IPS DF 4.7 (cell line): ENCODE results near the gene WBP11.

Experiments
- DNase-seq: peaks from one replicate; pipeline ENCODE4 v3.0.0-alpha.2; 2013; ENCODE audit warnings: low spot score; ENCODE audit errors: extremely low read depth

WBP11 gene

DNA sequence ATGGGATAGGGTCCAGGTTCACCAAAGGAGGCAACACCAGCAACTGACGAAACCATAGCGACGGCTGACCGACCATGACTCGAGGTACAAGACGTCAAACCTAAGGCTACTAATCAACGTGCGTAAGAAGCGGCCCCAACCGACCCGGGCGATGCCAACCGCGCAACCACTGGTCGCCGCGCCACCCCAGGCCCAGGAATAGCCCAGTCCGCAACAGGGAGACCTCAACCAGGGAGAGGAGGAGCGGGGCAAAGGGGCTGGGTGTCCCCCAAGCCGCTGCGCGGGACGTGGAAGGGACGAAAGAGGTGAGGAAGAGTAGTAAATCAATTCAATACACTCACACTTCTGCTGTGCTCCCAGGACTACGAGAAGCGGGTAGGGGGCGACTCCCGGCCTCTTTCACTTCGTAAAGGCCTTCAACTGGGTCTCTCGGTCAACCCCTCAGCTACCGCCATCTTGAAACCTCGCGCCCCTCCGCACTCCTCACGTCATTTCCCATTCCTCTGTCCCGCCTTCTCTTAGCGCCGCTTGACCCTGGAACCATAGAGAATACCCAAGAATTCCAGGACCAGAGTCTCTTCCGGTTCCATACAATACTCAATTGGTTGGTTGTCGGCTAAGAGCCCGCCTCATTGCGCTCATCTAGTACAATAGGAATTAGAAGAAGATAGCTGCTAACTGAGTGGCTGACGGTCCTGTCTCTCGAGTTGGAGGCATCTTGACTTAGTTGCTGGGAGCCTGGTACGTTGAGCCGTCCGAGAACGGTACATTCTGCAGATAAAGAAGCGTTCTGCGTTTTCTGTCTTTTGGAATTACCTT is at the start of gene WBP11, which contains the start of gene C12orf60:
Gene WBP11, minus strand, starts transcription at position 468 of the 819 bp plus-strand sequence. CDS start 2,095 bp downstream, outside the sequence.
Gene C12orf60, plus strand, starts transcription at position 660 of the 819 bp plus-strand sequence. CDS start 19,266 bp downstream, outside the sequence.
- DNase-seq, result peak; percentile 99

DNA sequence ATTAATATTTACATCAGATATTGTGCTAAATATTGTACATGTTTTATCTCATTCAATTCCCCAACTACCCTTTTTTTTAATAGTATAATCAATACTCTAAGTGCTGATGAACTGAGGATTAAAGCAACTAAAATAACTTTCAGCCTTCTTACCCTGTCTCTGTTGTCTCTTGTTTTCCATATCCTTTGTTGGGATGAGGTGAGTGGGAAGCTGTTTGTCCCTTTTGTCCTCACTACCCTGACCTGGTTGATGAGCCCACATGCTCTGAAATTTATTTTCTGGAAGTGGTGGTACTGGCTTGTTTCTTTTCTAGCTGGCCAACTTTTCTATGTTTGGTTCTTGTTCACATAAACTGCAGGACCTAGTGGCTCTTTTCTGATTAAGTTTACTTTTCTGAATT is 49.6 kb upstream of the WBP11 start:
- no peak for DNase-seq

GRCh38 chr12:14850929-14851663 is 47.8 kb upstream of the WBP11 start:
- DNase-seq, result no peak

GRCh38 chr12:14849661-14850060 is 46.4 kb upstream of the WBP11 start:
- no peak for DNase-seq

- no peak for DNase-seq
Measured at GRCh38 chr12:14846876-14847580, 43.8 kb upstream of the WBP11 start.

- no peak for DNase-seq
Measured at GRCh38 chr12:14846042-14846587, 42.8 kb upstream of the WBP11 start.

- peak; percentile 19 for DNase-seq
Measured at GRCh38 chr12:14845350-14845750, 42.1 kb upstream of the WBP11 start.

GRCh38 chr12:14844401-14844800 is 41.1 kb upstream of the WBP11 start:
- no peak for DNase-seq

- no peak for DNase-seq
Measured at GRCh38 chr12:14843425-14843887, 40.2 kb upstream of the WBP11 start, which contains the start of gene ART4. Gene ART4, minus strand, starts transcription at chr12:14843526. Its CDS starts 413 bp downstream, at chr12:14843113.

DNA sequence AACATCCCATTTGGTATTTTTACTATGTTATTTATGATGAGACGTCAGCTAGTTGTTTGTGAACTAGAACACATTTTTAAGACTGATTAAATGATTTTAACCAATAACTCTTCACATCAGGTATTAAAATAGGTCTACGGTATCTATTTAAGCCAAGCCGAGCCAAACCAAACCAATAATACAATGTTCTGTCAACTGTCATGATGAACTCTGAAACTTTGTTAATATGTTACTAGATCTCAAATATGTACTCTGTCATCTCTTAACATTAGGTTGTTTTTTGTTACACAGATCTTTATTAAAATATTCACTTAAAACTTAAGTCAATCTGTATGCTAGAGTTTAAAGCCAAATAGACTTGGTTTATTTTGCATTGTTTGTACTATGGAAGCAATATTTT is 39.0 kb upstream of the WBP11 start:
- DNase-seq, result no peak

DNA sequence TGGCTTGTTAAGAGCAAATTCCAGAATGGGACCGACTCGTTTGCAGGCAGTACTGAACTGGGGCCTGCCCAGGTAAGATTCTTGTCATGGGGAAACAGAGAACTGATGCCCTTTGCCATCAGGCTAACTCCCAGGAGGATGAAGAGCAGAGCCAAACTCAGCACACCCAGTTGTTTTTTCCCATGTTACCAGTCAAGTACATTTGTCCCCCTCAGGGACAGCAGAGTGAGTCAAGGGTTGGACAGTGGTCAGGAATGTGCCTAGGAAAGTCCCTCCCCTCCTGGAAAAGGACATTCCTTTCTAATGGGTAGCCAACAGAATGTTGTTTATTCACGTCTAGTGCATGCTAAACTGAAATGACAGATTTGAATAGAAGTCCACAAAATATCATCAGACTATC is 38.5 kb upstream of the WBP11 start:
- no peak for DNase-seq

DNA sequence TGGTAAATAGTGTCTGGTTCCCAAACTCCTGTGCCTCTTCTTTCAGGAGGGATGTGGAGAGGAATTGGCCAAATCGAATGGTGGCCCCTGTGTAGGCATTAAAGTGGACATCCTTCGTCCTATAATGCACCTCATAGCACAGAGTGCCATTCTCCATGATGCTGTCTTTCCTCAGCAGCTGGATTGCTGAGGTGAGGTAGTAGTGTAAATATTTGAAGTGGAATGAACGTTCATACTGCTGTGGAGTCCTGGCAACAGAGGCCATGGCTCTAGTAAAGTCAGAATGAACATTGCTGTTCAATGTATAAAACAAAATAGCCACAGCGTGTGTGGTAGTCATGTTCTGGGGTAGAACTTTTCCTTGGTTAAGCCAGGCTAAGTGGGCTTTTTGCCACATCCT is 37.3 kb upstream of the WBP11 start:
- DNase-seq, result no peak

- DNase-seq, result no peak
Measured at GRCh38 chr12:14839262-14839661, 36.0 kb upstream of the WBP11 start.

- DNase-seq, result no peak
Measured at GRCh38 chr12:14836336-14837210, 33.3 kb upstream of the WBP11 start.

GRCh38 chr12:14834509-14834908 is 31.2 kb upstream of the WBP11 start:
- DNase-seq, result no peak

DNA sequence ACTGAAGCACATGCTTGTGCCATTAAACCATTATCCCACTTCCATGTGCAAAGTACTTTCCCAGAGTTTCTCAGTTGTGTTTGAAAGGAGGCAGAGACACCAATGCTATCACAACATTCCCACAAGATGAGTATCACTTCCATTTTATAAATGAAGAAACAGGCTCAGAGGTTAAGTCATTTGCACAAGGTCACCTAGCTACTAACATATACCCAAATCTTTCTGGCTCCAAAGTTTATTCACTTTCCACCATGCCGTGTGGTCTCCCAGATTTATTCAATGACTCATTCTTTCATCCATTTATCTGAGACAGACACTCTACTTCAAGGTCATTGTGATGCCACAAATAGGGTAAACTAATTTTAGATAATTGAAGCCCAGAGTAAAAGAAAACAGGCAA is 30.7 kb upstream of the WBP11 start:
- no peak for DNase-seq

- DNase-seq, result no peak
Measured at GRCh38 chr12:14833336-14833735, 30.1 kb upstream of the WBP11 start.

DNA sequence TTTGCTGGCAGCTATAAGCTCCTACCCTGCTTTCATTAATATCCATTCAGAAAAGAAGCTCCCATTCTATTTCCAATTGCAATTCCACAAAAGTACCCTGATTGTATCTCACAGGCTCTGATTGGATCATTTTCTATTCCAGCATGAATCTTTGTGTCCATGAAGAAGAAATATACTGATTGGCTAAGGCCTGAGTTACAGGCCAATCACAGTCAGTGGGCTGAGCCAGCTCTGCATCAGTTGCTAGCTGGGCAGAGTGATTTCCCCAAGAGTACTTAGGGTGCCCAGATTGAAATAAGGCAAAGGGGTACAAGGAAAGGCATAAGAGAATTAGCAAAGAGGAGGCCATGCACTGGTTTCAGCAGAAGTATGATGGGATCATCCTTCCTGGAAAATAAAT is 25.6 kb upstream of the WBP11 start:
- no peak for DNase-seq

DNA sequence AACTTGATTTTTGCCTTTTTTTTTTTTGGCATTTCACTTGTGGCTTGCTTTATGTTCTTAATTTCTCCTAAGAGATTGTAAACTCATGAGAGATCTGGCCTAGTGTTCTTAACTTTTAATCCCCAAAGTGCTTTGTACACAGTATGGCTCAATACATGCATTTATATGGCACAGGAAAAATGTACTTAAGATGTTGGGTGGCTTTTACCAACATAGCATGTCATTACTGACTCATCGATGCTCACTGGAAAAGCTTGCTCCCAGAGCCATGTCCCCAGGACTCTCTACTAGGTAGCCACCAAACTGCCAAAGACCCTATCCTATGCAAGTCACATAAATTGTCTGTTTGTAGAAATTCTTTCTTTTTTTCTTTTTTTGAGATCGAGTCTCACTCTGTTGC is 23.8 kb upstream of the WBP11 start:
- no peak for DNase-seq

- DNase-seq, result no peak
Measured at GRCh38 chr12:14826491-14826890, 23.2 kb upstream of the WBP11 start.
